Measurements from ENCODE around the gene CMTR1.

The CMTR1 gene

GRCh38 chr6:37480951-37481534 is 48.0 kb downstream of the CMTR1 start:
- no peak overlapping the region for H3K4me3 ChIP-seq (ENCODE audit: low read length)
- no peaks in the 10 kb centered on the region for H3K27me3 ChIP-seq (ENCODE audit: control insufficient read depth, insufficient read depth, low read length)
- H3K4me1 ChIP-seq (ENCODE audit: control insufficient read depth, insufficient read depth, low read length): no peaks in the 10 kb centered on the region
- no peaks in the 10 kb centered on the region for H3K9me3 ChIP-seq (replicated peaks; ENCODE audit: low read length)
- peaks cover 64% of the 10 kb centered on the region for H3K36me3 ChIP-seq (ENCODE audit: insufficient read depth, low read length)
- no peak overlapping the region for H3K4me2 ChIP-seq (ENCODE audit: low read length)
- no peak overlapping the region for H3K9ac ChIP-seq (ENCODE audit: low read depth, low read length)

DNA sequence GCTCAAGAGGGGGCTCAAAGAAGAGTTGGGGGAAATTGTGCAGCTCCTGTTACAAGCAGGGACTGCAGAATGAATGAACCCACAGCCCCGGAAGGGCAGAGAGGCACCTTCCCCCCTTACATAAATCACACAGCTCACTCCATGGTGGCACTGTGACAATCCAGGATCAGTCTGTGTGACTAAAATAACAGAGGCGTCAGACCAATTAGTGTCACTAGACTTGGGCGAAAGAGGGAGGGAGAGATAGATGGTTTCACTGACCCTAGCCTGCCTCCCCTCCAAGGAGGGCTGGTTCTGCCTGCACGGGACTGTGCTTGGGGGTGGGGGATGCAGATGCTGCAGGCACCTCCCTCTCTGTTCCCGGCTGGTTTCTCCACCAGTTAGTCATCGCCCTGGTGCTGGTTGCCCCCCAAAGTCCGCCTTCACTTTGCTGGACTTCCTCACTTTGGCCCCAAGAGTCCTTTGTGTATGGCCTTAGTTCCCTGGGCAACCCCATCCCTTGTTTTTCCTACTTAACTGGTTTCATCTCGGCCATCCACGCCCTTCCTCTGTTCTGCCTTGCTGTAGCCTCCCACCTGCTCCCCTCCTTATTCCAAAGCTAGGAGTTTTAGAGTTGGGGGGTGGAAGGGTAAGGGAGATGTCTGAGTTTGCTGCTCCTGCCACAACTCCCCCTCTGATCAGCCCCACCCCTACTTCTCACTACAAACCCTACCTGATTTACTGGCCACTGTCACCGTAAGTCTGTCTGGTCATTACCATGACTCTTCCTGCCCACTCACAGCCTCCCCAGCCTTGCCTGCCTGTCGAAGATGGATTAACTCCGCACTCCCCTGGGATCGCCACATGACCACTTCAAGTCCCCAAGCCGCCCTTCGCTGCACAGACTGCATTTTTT is 48.9 kb downstream of the CMTR1 start:
- no peak overlapping the region for H3K9ac ChIP-seq (ENCODE audit: low read depth, low read length)
- peaks cover 56% of the 10 kb centered on the region for H3K36me3 ChIP-seq (ENCODE audit: insufficient read depth, low read length)
- H3K4me3 ChIP-seq (ENCODE audit: low read length): no peak overlapping the region
- no peaks in the 10 kb centered on the region for H3K4me1 ChIP-seq (ENCODE audit: control insufficient read depth, insufficient read depth, low read length)
- no peak overlapping the region for H3K4me2 ChIP-seq (ENCODE audit: low read length)
- H3K9me3 ChIP-seq (replicated peaks; ENCODE audit: low read length): no peaks in the 10 kb centered on the region
- H3K27me3 ChIP-seq (ENCODE audit: control insufficient read depth, insufficient read depth, low read length): no peaks in the 10 kb centered on the region

- peaks cover 52% of the 10 kb centered on the region for H3K36me3 ChIP-seq (ENCODE audit: insufficient read depth, low read length)
- H3K4me1 ChIP-seq (ENCODE audit: control insufficient read depth, insufficient read depth, low read length): no peaks in the 10 kb centered on the region
- no peak overlapping the region for H3K4me3 ChIP-seq (ENCODE audit: low read length)
- no peak overlapping the region for H3K4me2 ChIP-seq (ENCODE audit: low read length)
- no peak overlapping the region for H3K9ac ChIP-seq (ENCODE audit: low read depth, low read length)
- H3K27me3 ChIP-seq (ENCODE audit: control insufficient read depth, insufficient read depth, low read length): no peaks in the 10 kb centered on the region
- H3K9me3 ChIP-seq (replicated peaks; ENCODE audit: low read length): no peaks in the 10 kb centered on the region
Measured at GRCh38 chr6:37482606-37483251, 49.7 kb downstream of the CMTR1 start.

DNA sequence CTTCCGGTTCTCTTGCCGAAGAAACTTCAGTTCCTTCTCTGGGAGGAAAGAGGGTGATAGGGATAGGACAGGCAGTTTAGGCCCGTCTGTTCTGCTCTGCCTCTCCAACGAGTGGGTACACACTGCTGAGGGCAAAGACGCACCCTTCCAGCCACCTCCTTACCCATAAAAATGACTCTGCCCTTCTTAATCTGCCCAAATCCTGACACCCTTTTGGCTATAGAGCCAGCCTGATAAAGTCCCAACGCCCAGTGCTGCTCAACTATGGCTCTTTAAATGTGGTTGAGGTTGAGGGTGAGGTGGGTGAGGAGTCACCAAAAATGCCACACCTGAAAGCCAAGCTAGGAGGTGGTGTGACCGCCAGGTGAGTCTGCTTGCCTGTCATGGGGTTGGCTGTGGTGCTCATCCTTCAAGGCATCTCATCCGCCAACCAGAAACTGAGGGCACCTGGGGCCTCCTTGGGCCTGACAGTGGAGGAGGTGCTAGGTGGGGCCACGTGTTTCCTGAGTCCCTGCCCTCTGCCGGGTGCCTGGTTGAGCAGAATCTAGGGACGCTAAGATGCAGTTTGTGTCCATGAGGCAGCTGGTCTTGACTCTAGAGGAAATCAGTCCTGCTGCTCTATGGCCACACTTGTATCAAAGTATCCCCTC is 50.4 kb downstream of the CMTR1 start:
- H3K9me3 ChIP-seq (replicated peaks; ENCODE audit: low read length): no peaks in the 10 kb centered on the region
- no peak overlapping the region for H3K4me2 ChIP-seq (ENCODE audit: low read length)
- no peak overlapping the region for H3K4me3 ChIP-seq (ENCODE audit: low read length)
- no peaks in the 10 kb centered on the region for H3K27me3 ChIP-seq (ENCODE audit: control insufficient read depth, insufficient read depth, low read length)
- H3K36me3 ChIP-seq (ENCODE audit: insufficient read depth, low read length): peaks cover 45% of the 10 kb centered on the region
- no peak overlapping the region for H3K9ac ChIP-seq (ENCODE audit: low read depth, low read length)
- no peaks in the 10 kb centered on the region for H3K4me1 ChIP-seq (ENCODE audit: control insufficient read depth, insufficient read depth, low read length)

DNA sequence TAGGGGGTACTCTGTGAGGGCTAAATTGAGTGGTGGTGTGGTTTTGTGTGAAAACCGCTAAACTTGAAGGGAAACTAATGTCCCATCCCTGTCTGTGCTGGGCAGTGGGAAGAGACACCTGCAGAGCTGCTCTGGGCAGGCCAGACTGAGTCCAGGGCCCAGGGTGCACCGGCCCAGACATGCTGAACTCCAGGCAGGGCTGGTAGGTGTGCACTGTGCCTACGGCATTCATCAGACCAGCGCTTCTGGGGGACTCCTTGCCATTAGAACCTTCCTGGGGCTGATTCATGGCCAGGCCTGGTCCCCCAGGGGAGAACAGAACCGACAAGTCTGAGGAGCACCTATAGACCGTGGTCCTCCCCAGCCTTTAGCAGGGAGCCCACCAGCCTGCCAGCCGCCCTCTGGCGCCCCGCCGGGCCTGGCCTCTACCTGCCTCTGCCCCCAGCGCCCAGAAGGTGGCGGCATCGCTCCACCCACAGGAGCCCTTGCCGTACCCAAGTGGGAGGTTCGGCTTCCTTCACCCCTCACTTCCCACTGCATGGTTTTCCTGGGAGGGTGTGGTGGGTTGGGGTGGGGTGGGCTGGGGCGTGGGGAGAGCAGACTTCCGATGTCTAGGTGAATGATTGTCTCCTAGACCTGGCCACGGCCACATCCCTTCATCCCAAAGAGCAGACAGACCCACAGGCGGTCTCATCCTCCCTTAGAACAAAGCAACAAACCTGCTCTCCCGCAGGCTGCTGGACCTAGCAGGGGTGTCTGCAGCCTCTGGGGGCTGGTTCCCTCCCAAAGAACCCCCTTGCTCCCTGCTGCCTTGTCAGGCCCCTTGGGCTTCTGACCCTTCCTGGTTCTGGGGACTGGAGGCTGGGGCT is 51.1 kb downstream of the CMTR1 start:
- H3K36me3 ChIP-seq (ENCODE audit: insufficient read depth, low read length): peaks cover 37% of the 10 kb centered on the region
- no peaks in the 10 kb centered on the region for H3K9me3 ChIP-seq (replicated peaks; ENCODE audit: low read length)
- H3K9ac ChIP-seq (ENCODE audit: low read depth, low read length): no peak overlapping the region

DNA sequence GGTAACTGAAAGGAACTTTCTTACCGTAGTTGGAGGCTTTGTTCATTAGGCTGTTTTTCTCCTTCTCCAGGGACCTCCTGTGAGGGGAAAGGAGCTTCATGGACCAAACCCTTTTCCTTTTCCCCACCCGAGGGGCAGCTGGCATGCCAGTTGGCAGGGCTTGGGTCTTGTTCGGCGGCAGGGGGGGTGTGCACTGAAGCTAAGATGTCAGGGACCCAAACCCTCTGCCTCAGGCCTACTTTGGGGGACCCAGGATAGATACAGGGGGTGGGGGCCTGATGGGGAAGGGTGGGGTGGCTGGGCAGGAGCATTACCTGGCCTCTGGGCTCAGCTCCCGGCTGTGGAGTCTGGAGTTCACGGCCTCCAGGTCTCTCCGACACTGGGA is 51.8 kb downstream of the CMTR1 start:
- no peaks in the 10 kb centered on the region for H3K27me3 ChIP-seq (ENCODE audit: control insufficient read depth, insufficient read depth, low read length)
- H3K4me3 ChIP-seq (ENCODE audit: low read length): no peak overlapping the region
- no peak overlapping the region for H3K4me2 ChIP-seq (ENCODE audit: low read length)
- no peaks in the 10 kb centered on the region for H3K4me1 ChIP-seq (ENCODE audit: control insufficient read depth, insufficient read depth, low read length)
- H3K9me3 ChIP-seq (replicated peaks; ENCODE audit: low read length): no peaks in the 10 kb centered on the region
- no peak overlapping the region for H3K9ac ChIP-seq (ENCODE audit: low read depth, low read length)
- peaks cover 32% of the 10 kb centered on the region for H3K36me3 ChIP-seq (ENCODE audit: insufficient read depth, low read length)

More for the DNA sequence above, 51.1 kb downstream of the CMTR1 start:
- no peaks in the 10 kb centered on the region for H3K4me1 ChIP-seq (ENCODE audit: control insufficient read depth, insufficient read depth, low read length)
- no peak overlapping the region for H3K4me3 ChIP-seq (ENCODE audit: low read length)
- no peak overlapping the region for H3K4me2 ChIP-seq (ENCODE audit: low read length)
- H3K27me3 ChIP-seq (ENCODE audit: control insufficient read depth, insufficient read depth, low read length): no peaks in the 10 kb centered on the region

GRCh38 chr6:37485291-37485702 is 52.3 kb downstream of the CMTR1 start:
- H3K36me3 ChIP-seq (ENCODE audit: insufficient read depth, low read length): peaks cover 27% of the 10 kb centered on the region
- no peaks in the 10 kb centered on the region for H3K27me3 ChIP-seq (ENCODE audit: control insufficient read depth, insufficient read depth, low read length)
- H3K4me1 ChIP-seq (ENCODE audit: control insufficient read depth, insufficient read depth, low read length): no peaks in the 10 kb centered on the region

DNA sequence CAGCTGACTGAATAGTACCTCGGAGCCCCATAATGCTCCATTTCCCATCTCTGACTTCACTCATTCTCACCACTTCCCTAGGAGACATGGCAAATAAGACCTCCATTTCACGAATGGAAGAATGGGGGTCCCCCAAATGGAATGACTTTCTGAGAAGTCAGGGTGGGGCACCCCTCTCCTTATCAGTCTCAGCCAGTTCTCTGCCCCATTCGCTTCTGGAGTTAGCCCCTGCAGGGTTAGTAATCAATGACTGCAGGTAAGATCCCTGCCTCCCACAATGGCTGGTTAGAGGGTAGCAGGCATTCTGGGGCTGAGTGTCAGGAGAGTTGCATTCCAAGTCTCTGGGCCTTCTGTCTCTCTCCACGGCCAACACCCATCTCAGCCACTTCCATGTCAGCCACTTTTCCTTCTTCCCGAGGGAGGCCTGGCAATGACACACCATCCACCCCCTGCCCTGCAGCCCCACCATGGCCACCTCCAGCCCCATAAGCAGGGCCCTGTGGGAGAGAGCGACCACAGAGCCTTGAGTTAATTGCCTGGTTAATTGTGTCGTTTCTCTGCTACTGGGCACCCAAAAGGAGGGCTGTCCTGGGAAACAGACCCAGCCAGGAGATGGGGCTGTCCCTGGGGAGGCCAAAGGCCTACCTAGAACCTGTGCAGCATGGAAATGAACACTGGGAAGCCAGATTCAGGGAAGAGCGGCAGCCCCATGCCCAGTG is 53.3 kb downstream of the CMTR1 start:
- H3K4me3 ChIP-seq (ENCODE audit: low read length): no peak overlapping the region
- no peaks in the 10 kb centered on the region for H3K9me3 ChIP-seq (replicated peaks; ENCODE audit: low read length)
- peaks cover 17% of the 10 kb centered on the region for H3K36me3 ChIP-seq (ENCODE audit: insufficient read depth, low read length)
- no peaks in the 10 kb centered on the region for H3K27me3 ChIP-seq (ENCODE audit: control insufficient read depth, insufficient read depth, low read length)
- H3K4me1 ChIP-seq (ENCODE audit: control insufficient read depth, insufficient read depth, low read length): peaks cover 5% of the 10 kb centered on the region
- H3K4me2 ChIP-seq (ENCODE audit: low read length): no peak overlapping the region
- H3K9ac ChIP-seq (ENCODE audit: low read depth, low read length): no peak overlapping the region

More at GRCh38 chr6:37485291-37485702, 52.3 kb downstream of the CMTR1 start:
- Histone ChIP-seq H3K4me3 (ENCODE audit: low read length) (no peak overlapping the region), H3K9ac (ENCODE audit: low read depth, low read length) (no peak overlapping the region), H3K9me3 (replicated peaks; ENCODE audit: low read length) (no peaks in the 10 kb centered on the region), H3K4me2 (ENCODE audit: low read length) (no peak overlapping the region)

DNA sequence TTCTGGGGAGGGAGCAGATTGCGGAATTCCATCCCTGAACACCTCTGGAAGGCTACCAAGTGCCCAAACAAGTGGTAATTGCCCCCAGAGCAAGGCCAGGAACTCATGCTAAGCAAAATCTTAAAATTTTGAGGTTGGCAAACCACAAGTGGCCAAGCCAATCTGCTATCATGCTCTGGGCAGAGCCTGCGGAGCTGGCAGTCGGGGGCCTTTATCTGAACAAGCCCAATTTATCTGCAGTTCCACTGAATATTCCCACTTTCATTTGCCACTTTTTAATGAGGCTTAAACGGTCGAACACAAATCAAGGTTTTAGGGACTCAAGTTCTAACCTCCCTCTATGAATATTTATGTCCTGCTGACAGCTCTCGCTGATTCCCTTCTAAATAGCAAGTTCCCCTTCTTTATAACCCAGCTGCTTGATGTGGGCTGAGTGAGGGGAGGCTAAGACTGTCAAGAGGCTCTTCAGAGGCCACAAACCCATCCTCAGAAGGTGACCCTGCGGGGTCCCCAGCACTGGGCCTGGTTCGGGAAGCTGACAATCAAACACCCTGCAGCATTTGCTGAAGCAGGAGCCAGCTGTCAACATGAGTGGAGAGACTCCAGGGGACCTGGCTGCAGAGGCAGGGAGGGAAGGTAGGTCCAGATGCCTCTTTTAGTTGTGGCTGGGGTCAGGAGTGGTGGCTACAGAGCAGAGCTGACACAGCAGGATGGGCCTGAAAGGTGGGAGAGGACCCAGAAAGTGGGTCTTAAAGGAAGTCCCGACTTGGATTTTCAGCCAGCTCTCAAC is 54.8 kb downstream of the CMTR1 start:
- no peak overlapping the region for H3K9ac ChIP-seq (ENCODE audit: low read depth, low read length)
- no peaks in the 10 kb centered on the region for H3K9me3 ChIP-seq (replicated peaks; ENCODE audit: low read length)
- peaks cover 5% of the 10 kb centered on the region for H3K36me3 ChIP-seq (ENCODE audit: insufficient read depth, low read length)
- no peak overlapping the region for H3K4me3 ChIP-seq (ENCODE audit: low read length)
- peaks cover 5% of the 10 kb centered on the region for H3K4me1 ChIP-seq (ENCODE audit: control insufficient read depth, insufficient read depth, low read length)
- H3K27me3 ChIP-seq (ENCODE audit: control insufficient read depth, insufficient read depth, low read length): no peaks in the 10 kb centered on the region
- H3K4me2 ChIP-seq (ENCODE audit: low read length): no peak overlapping the region

GRCh38 chr6:37488476-37488875 is 55.5 kb downstream of the CMTR1 start:
- Histone ChIP-seq H3K9me3 (replicated peaks; ENCODE audit: low read length) (no peaks in the 10 kb centered on the region), H3K9ac (ENCODE audit: low read depth, low read length) (no peak overlapping the region), H3K4me1 (ENCODE audit: control insufficient read depth, insufficient read depth, low read length) (peaks cover 5% of the 10 kb centered on the region), H3K27me3 (ENCODE audit: control insufficient read depth, insufficient read depth, low read length) (no peaks in the 10 kb centered on the region), H3K4me3 (ENCODE audit: low read length) (no peak overlapping the region), H3K4me2 (ENCODE audit: low read length) (no peak overlapping the region), H3K36me3 (ENCODE audit: insufficient read depth, low read length) (no peaks in the 10 kb centered on the region)
